GM18502 (cell line): ENCODE results near the gene RDH16.
"Not testable (repeated sequence)": the region's sequence is repeated elsewhere in the genome, so short reads cannot be mapped to it uniquely, and the experiment has no call there.

Experiments
- ATAC-seq: cut with Tn5 transposase; IDR thresholded peaks from one replicate; pipeline ENCODE4 v1.9.1; 2021; ENCODE audit warnings: mild to moderate bottlenecking; ENCODE audit not compliant: unreplicated experiment, poor library complexity

RDH16 gene

GRCh38 chr12:56955631-56956256 is 1.7 kb downstream of the RDH16 start:
- no peak for ATAC-seq

GRCh38 chr12:56954958-56955355 is 2.5 kb downstream of the RDH16 start:
- ATAC-seq = no peak

- ATAC-seq = no peak
Measured at GRCh38 chr12:56954057-56954957, 3.1 kb downstream of the RDH16 start.

- no peak for ATAC-seq
Measured at GRCh38 chr12:56953314-56953713, 4.1 kb downstream of the RDH16 start.

- ATAC-seq = no peak
Measured at GRCh38 chr12:56951582-56952339, 5.6 kb downstream of the RDH16 start.

GRCh38 chr12:56948881-56949280 is 8.5 kb downstream of the RDH16 start:
- no peak for ATAC-seq

GRCh38 chr12:56948457-56948777 is 9.0 kb downstream of the RDH16 start:
- no peak for ATAC-seq

- no peak for ATAC-seq
Measured at GRCh38 chr12:56947633-56948456, 9.6 kb downstream of the RDH16 start.

GRCh38 chr12:56943878-56944277 is 13.5 kb downstream of the RDH16 start:
- ATAC-seq = no peak

- not testable (repeated sequence) for ATAC-seq
Measured at GRCh38 chr12:56943374-56943773, 14.0 kb downstream of the RDH16 start.

- ATAC-seq = peak; percentile 86
Measured at GRCh38 chr12:56941299-56942017, 15.9 kb downstream of the RDH16 start.

GRCh38 chr12:56940942-56941298 is 16.5 kb downstream of the RDH16 start:
- peak; percentile 7 for ATAC-seq

GRCh38 chr12:56935752-56936151 is 21.7 kb downstream of the RDH16 start:
- ATAC-seq = no peak

- ATAC-seq = no peak
Measured at GRCh38 chr12:56935157-56935556, 22.3 kb downstream of the RDH16 start.

GRCh38 chr12:56933826-56934625 is 23.4 kb downstream of the RDH16 start, which contains the start of gene SDR9C7:
Gene SDR9C7, minus strand, starts transcription at chr12:56934408. Its CDS starts 147 bp downstream, at chr12:56934261.
- ATAC-seq = no peak

GRCh38 chr12:56932867-56933266 is 24.5 kb downstream of the RDH16 start:
- no peak for ATAC-seq

- ATAC-seq = no peak
Measured at GRCh38 chr12:56932146-56932545, 25.3 kb downstream of the RDH16 start.

GRCh38 chr12:56931474-56931978 is 25.9 kb downstream of the RDH16 start:
- ATAC-seq = no peak

- no peak for ATAC-seq
Measured at GRCh38 chr12:56930241-56930640, 27.2 kb downstream of the RDH16 start.
